Measurements from ENCODE around the gene EIF4H.
"Not testable (repeated sequence)": the region's sequence is repeated elsewhere in the genome, so short reads cannot be mapped to it uniquely, and the experiment has no call there.

Gene EIF4H

GRCh38 chr7:74202841-74203556 lies 28.8 kb downstream of the EIF4H start:
- no peak for DNase-seq

GRCh38 chr7:74203956-74204618 lies 29.9 kb downstream of the EIF4H start:
- DNase-seq: no peak

GRCh38 chr7:74206052-74206451 lies 31.9 kb downstream of the EIF4H start:
- DNase-seq: not testable (repeated sequence)

GRCh38 chr7:74206589-74207120 lies 32.5 kb downstream of the EIF4H start:
- DNase-seq: peak; percentile 46 to 82

GRCh38 chr7:74207586-74207985 lies 33.4 kb downstream of the EIF4H start:
- DNase-seq: no peak

GRCh38 chr7:74208241-74208640 lies 34.1 kb downstream of the EIF4H start:
- not testable (repeated sequence) for DNase-seq

GRCh38 chr7:74212661-74213060 lies 38.5 kb downstream of the EIF4H start:
- no peak for DNase-seq

- no peak for DNase-seq
Observed at GRCh38 chr7:74214816-74215630, 40.9 kb downstream of the EIF4H start.

- DNase-seq: no peak
Observed at GRCh38 chr7:74215921-74216320, 41.8 kb downstream of the EIF4H start.

- no peak for DNase-seq
Observed at GRCh38 chr7:74216361-74216761, 42.2 kb downstream of the EIF4H start.

GRCh38 chr7:74217455-74218342 lies 43.5 kb downstream of the EIF4H start:
- no peak for DNase-seq

GRCh38 chr7:74218343-74218698 lies 44.2 kb downstream of the EIF4H start:
- DNase-seq: no peak

- no peak for DNase-seq
Observed at GRCh38 chr7:74219416-74219815, 45.3 kb downstream of the EIF4H start.

GRCh38 chr7:74220229-74220628 lies 46.1 kb downstream of the EIF4H start:
- no peak for DNase-seq

GRCh38 chr7:74221713-74222112 lies 47.6 kb downstream of the EIF4H start:
- no peak for DNase-seq

- no peak for DNase-seq
Observed at GRCh38 chr7:74222851-74223710, 48.9 kb downstream of the EIF4H start.

- no peak for DNase-seq
Observed at GRCh38 chr7:74223711-74224510, 49.8 kb downstream of the EIF4H start.

GRCh38 chr7:74224511-74224832 lies 50.3 kb downstream of the EIF4H start:
- no peak for DNase-seq

GRCh38 chr7:74224907-74225306 lies 50.8 kb downstream of the EIF4H start:
- DNase-seq: not testable (repeated sequence)

- no peak for DNase-seq
Observed at GRCh38 chr7:74225400-74225799, 51.2 kb downstream of the EIF4H start.

GRCh38 chr7:74226633-74227032 lies 52.5 kb downstream of the EIF4H start:
- no peak for DNase-seq

Data from NCI-H1930 (cell line).